Liver (tissue), 3 donors: ENCODE data around the gene EPB41L1.

Source experiments
- ATF3 ChIP-seq: IDR thresholded peaks from 2 replicates; pipeline ENCODE4 v1.6.1; 2016; ENCODE audit warnings: antibody characterized with exemption
- CTCF ChIP-seq: fragments of 150-350 bp; IDR thresholded peaks from 2 replicates; pipeline ENCODE4 v1.5.1; 2017; ENCODE audit warnings: improper control_type of control experiment, low read depth, low read length; ENCODE audit not compliant: missing input control
- EGR1 ChIP-seq, 2 donors: IDR thresholded peaks; 2 replicates each; pipeline ENCODE4 v1.6.1; 2016 to 2018; ENCODE audit warnings: antibody characterized with exemption in 2 of 2, low read depth in 2 of 2
- GABPA ChIP-seq, 2 donors: IDR thresholded peaks in 1 of 2; conservative IDR thresholded peaks in 1 of 2; 2 replicates each; pipeline ENCODE4 v1.6.1; 2016; ENCODE audit warnings: antibody characterized with exemption in 2 of 2, mild to moderate bottlenecking in 1 of 2, moderate library complexity in 1 of 2
- MAX ChIP-seq: IDR thresholded peaks from 2 replicates; pipeline ENCODE4 v1.6.1; 2016; ENCODE audit warnings: antibody characterized with exemption
- RAD21 ChIP-seq, 2 donors: IDR thresholded peaks; 2 replicates each; pipeline ENCODE4 v1.6.1; 2016; ENCODE audit warnings: antibody characterized with exemption in 2 of 2, mild to moderate bottlenecking in 2 of 2
- REST ChIP-seq: IDR thresholded peaks from 2 replicates; pipeline ENCODE4 v1.6.1; 2016; ENCODE audit warnings: antibody characterized with exemption, mild to moderate bottlenecking
- ZBTB33 ChIP-seq: IDR thresholded peaks from 2 replicates; pipeline ENCODE4 v1.6.1; 2016; ENCODE audit warnings: antibody characterized with exemption
- donor health status: healthy.
- donor health status: healthy.

- no peak for TF ChIP-seq MAX
- TF ChIP-seq CTCF, result no peak
- no peak for TF ChIP-seq ZBTB33
- TF ChIP-seq GABPA (IDR thresholded peaks at IDR 0.05 in 1 of 2, conservative IDR thresholded peaks at IDR 0.05 in 1 of 2), result no peak
- TF ChIP-seq RAD21 (IDR thresholded peaks at IDR 0.05), result no peak
- TF ChIP-seq EGR1 (IDR thresholded peaks at IDR 0.05; ENCODE audit: low read depth in 2 of 2), result no peak
- TF ChIP-seq REST, result no peak
- no peak for TF ChIP-seq ATF3
Measured at GRCh38 chr20:36206641-36207040, 52.1 kb downstream of the EPB41L1 start.
